HG03558 (cell line): ENCODE data around the gene PTPN7.

Experiments
- ATAC-seq: cut with Tn5 transposase; IDR thresholded peaks from one replicate; pipeline ENCODE4 v1.9.1; 2021; ENCODE audit warnings: moderate number of reproducible peaks; ENCODE audit not compliant: unreplicated experiment; ENCODE audit errors: extremely low read depth

Gene PTPN7

DNA sequence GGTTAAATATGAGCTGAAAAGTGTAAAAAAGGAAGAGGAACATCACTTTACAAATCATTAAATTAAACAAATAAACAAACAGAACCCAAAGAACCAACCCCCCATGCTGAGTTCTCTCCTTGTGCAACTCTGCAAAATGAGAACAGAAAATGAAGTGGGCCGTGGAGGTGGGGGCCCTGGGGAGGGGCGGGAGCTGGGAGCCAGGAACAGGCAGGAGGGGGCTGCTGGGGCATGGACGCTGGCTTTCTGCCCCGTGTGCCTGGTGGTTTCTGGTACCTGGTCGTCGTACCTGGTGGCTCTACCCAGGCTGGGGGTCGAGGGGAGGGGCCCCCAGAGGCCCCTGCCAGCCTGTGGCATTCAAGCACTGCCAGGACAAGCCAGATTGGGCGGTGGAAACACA, 26.9 kb downstream of the PTPN7 start:
- no peak for ATAC-seq

DNA sequence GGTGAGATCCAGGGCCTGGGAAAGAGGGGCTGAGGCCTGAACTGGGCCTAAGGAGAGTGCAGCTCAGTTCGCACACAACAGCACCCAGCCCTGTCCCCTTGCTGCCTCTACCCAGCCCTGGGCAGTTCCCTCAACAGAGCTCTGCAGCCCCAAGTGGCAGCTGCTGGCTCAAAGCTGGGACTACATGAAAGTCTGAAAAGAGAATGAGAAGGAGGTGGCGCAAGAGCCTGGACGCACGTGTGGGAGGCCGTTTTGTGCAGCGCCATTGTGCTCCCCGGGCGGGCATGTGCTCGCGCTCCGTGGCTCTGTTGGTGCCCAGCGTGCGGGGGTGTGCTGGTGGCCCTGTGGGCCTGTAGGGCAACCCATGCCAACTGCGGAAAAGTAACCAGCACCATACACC, 27.4 kb downstream of the PTPN7 start:
- ATAC-seq, result no peak

DNA sequence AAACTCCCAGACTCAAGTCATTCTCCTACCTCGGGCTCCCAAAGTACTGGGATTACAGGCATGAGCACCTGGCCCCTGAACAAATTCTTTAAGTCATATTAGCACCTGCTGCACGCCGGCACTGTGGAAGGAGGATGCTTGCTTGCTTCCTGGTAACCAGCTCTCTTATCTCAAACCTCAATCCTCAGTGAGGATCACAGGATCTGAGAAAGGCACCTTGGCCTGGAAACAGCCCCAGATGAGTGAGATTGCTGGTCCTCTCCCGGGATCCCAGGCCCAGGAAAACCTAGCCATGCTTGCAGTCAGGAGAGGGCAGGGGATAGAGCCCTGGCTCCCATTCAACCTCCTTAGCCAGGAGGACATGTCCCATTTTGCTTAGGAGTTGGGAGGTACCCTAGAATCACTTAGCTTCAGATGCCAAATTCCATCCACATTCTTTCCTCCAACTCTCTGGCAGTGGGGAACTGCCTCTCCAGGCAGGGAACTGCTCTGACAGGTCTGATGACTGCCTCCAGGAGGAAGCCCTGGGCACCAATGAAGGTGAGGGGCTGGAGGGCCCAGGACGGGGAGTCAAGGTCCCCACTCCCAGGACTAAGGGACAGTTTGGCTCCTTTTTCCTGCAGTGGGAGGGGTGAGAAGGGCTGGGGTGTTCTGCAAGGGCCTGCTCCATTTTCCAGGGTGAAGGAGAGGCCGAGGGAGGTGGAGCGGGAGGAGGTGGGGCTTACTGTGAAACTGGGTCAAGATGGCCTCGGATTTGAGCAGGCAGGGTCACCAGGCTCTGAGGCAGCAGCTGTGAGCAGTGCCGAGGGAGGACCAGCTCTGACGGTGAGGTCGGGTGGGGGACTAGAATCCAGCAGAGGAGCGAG, 28.2 kb downstream of the PTPN7 start:
- no peak for ATAC-seq

DNA sequence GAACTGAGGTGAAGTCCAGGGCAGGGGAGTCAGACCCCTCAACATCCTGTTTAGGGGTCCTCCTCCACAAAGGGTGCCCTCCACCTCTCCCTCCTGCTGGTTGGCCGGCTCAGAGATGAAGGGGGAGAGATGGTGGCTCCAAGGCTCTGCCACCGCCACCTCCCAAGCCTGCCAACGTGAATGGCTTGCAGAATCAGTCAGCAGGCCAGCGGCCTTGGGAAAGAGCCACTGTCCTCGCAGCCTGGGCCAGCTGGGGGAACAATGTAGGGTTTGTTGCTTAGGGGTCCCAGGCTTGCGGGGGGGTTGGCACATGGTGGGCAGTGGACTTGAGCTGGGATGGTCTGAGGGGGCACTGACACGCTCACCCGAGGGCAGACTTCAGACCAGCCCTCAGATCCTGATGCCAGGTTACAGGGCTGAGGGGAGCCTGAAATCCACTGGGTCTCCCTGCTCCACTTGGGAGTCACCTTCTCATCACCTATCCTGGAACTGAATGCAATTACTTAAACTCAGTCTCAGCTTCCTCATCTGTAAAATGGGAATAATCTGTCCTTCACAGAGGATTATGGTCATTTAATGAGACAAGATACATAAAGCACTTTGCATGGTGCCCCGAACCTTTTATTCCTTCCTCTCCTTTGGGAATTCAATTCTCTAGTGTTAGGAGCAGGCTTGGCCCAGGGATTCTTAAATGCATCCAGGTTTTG, 29.4 kb downstream of the PTPN7 start:
- no peak for ATAC-seq

DNA sequence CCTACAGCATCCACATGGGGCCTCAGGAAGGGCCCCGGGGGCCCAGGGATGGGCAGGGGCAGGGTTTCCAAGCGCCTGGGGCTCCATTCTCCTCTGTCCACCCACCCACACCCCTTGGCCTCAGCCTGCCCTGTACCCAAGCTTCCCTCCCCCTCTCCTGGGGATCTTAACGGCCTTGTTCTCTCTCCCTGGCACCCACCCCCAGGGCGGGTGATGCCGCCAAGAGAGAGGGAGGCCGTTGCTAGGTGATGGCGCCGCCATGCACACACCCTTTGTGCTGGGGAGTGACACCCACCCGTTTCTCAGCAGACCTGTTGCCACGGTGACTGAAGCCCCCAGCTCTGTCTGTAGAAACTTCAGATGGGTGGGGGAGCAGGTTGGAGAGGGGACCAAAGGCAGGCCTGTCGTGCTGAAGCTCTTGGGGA, 30.1 kb downstream of the PTPN7 start:
- ATAC-seq, result no peak

DNA sequence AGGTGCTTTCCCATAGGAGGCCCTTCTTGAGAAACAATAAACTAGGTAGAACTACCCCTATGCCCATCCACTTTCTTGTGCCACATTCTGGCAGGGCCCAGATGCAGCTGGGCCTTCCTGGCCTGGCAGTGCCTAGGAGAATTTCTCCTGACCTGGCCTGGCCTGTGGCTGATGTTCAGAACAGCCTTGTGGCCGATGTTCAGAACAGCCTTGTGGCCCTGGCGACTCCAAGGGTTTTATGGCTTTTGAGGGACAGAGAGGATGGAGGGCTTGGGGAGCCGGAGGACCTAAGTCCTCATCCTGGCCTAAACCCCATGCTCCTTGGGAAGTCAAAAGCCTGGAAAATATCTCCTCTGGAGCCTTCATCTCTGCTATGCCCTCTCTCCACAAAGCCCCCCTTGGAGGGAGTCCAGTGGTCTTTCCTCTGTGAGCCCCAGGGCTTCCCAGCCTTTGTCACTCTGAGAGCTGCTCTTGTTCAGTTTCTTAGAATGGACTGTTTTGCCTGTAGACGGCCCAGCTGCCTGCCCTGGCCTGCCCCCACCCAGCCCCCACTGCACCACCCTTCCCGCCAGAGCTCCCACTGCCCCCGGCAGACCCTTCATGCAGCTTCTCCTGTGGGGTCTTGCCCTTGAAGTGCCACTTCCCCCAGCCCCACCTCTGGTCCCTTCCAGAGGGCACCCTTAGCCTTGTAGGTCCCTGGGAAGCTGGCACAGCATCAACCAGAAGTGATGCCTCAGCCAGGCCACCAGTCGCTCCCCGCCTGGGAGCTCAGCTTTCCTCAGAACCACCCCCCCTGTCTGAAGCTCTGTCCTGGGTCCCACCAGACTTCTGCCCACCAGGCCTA, 30.7 kb downstream of the PTPN7 start:
- ATAC-seq, result no peak

DNA sequence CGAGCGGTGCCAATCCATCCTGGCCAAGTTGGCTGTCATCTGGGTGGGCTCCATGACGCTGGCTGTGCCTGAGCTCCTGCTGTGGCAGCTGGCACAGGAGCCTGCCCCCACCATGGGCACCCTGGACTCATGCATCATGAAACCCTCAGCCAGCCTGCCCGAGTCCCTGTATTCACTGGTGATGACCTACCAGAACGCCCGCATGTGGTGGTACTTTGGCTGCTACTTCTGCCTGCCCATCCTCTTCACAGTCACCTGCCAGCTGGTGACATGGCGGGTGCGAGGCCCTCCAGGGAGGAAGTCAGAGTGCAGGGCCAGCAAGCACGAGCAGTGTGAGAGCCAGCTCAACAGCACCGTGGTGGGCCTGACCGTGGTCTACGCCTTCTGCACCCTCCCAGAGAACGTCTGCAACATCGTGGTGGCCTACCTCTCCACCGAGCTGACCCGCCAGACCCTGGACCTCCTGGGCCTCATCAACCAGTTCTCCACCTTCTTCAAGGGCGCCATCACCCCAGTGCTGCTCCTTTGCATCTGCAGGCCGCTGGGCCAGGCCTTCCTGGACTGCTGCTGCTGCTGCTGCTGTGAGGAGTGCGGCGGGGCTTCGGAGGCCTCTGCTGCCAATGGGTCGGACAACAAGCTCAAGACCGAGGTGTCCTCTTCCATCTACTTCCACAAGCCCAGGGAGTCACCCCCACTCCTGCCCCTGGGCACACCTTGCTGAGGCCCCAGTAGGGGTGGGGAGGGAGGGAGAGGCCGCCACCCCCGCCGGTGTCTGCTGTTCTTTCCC, 32.4 kb downstream of the PTPN7 start:
- ATAC-seq, result no peak

DNA sequence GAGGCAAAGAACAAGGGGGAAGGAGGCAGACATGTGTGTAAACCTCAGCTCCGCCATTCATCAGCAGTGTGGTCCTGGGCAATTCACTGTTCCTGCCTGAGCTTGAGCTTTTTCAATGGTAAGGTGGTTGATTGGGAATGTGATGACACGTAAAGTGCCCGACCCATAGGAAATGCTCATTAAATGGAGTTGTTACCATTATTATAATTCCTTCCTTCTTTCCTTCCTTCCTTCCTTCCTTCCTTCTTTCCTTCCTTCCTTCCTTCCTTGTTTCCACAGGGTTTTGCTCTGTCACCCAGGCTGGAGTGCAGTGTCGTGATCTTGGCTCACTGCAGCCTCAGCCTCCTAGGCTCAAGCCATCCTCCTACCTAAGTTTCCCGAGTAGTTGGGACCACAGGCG, 33.3 kb downstream of the PTPN7 start:
- ATAC-seq, result no peak

DNA sequence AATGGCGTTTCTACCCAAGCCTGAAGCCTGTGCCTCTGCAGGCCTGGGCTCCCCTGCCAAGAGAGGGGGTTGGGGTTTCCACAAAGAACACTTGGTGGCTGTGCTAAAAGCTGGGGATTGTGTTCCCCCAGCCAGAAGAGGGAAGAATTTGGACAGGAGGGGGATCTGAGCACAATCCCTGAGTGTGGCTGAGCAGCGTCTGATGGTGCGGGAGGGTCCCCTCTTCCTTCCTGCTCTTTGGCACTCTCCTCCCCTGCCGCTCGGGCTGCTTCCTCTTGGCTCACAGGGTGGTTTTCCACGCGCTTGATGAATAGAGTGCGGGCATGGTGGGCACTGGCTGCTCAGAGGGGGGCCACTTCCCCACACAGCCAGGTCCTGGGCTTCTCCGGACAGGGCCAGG, 34.0 kb downstream of the PTPN7 start:
- no peak for ATAC-seq

DNA sequence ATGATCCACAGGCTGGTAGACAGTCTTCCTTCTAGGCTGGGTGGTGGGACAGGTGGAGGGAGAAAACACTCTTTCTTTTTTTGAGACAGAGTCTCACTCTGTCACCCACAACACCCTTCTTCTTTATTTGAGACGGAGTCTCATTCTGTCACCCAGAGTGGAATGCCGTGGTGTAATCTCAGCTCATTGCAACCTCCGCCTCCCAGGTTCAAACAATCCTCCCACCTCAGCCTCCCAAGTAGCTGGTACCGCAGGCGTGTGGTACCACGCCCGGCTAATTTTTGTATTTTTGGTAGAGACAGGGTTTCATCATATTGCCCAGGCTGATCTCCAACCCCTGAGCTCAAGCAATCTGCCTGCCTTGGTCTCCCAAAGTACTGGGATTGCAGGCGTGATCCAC, 34.8 kb downstream of the PTPN7 start:
- no peak for ATAC-seq

DNA sequence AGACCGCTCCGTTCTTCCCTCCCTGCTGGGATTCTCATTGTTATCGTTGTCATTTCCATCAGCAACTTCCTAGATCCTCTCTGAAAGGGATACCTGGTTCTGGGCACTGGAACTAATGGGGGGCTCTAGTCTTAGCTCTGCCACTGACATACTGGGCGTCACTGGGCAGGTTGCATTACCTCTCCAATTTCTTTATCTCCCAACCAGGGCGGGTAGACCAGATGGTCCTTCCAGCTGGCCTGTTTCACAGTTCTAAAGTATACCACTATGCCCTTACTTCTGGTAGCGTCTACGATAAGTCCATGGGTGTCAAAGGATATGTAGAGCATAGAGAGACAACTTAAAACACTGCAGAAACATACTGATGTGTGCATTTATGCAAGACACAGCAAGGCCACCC, 36.3 kb downstream of the PTPN7 start:
- no peak for ATAC-seq

DNA sequence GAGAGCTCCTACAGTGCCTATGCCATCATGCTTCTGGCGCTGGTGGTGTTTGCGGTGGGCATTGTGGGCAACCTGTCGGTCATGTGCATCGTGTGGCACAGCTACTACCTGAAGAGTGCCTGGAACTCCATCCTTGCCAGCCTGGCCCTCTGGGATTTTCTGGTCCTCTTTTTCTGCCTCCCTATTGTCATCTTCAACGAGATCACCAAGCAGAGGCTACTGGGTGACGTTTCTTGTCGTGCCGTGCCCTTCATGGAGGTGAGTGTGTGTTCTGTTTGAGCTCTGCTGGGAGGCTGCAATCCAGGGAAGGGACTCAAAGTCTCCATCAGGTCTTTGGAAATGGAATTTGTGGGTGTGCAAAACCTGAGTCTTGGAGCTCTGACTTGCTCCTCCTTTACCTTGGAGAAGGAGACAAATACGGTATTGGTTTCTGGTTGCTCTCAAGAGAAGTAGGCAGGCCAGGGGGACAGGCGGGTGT, 37.0 kb downstream of the PTPN7 start:
- no peak for ATAC-seq

DNA sequence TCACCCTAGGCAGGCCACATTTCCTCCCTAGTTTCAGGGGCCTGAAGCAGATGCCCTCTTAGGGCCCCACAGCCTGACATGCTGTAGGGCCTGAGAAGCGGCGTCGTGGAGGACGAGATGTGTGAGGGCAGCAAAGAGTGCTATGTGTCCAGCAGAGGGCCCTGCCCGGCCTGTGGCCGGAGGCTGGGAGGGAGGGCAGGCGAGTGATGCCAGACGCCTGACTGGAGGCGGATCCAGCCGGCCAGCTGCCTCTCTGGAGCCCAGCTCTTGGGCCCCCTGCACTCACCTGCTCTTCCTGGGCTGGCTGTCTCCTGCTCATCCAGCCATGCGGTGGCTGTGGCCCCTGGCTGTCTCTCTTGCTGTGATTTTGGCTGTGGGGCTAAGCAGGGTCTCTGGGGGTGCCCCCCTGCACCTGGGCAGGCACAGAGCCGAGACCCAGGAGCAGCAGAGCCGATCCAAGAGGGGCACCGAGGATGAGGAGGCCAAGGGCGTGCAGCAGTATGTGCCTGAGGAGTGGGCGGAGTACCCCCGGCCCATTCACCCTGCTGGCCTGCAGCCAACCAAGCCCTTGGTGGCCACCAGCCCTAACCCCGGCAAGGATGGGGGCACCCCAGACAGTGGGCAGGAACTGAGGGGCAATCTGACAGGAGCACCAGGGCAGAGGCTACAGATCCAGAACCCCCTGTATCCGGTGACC, 37.6 kb downstream of the PTPN7 start, which contains the start of gene GPR37L1:
Gene GPR37L1 (plus strand): TSS at position 279 of the 697 bp plus-strand sequence. CDS start 47 bp downstream, at position 326.
- ATAC-seq, result no peak

DNA sequence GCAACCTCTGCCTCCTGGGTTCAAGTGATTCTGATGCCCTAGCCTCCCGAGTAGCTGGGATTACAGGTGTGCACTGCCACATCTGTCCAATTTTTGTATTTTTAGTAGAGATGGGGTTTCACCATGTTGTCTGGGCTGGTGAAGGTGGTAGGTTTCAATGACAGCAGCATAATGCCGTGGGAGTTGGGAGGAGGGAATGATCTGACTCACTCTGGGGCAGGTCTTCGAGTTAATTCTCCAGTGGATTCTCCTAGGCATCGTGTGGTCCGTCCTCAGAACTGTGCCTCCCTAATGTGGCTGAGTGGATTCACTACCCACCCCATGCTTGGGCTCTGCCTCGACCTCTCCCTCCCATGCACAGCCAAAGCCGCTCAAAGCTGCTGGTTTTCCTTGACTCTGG, 39.4 kb downstream of the PTPN7 start:
- no peak for ATAC-seq

DNA sequence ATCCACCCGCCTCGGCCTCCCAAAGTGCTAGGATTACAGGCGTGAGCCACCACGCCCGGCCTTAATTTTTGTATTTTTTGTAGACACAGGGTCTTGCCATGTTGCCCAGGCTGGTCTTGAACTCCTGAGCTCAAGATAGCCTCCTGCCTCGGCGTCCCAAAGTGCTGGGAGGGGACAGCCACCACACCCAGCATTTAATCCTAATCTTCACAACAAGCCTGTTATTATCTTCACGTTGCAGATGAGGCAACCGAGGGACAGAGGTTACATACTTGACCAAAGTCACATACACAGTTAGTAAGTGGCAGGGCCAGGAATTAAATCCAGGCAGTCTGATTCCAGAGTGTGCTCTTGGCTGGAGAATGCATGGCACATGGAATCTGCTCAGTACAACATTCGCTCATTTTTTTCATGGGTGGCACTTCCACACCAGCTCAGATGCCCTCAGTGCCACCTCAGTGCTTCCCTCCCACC, 42.5 kb downstream of the PTPN7 start:
- no peak for ATAC-seq

DNA sequence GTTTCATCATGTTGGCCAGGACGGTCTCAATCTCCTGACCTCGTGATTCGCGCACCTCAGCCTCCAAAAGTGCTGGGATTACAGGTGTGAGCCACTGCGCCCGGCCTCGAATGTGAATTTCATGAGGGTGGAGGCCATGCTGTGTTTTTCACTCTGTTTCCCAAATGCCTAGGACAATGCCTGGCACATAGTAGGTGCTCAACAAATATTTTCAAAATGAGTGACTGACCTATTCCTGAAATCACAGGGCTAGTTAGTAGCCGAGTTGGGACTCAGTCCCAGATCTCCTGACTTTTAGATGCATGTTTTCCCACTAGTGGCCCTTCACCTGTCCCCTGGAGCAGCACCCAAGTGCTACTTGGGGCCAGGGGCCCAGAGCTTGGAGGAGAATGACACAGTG, 44.1 kb downstream of the PTPN7 start:
- no peak for ATAC-seq

DNA sequence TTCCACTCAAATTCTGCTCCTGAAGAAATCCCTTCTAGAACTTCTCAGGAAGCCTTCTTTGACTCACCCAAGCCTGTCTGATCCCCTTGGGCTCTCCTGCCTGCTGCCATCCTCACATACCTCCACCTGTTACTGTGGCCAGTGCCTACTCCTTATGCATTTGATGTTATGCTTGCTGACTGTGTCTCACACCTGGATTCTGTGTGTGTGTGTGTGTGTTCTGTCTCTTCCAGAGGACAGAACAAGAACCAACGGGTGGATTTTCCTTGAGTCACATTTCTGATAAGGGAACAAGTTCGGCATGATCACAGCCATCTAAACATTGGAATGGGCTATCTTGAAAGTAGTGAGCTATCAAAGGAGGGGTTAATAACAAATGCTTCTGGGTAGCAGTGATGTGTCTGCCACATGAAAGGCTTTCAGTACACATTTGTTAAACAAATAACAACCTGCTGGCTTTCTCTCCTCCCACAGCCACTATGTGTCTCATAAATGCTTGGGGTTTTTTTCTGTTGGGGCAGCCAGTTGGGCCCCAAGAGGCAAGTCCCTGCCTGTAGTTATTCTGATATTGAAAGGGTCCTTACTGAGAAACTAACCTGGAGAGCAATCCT, 46.6 kb downstream of the PTPN7 start:
- no peak for ATAC-seq

DNA sequence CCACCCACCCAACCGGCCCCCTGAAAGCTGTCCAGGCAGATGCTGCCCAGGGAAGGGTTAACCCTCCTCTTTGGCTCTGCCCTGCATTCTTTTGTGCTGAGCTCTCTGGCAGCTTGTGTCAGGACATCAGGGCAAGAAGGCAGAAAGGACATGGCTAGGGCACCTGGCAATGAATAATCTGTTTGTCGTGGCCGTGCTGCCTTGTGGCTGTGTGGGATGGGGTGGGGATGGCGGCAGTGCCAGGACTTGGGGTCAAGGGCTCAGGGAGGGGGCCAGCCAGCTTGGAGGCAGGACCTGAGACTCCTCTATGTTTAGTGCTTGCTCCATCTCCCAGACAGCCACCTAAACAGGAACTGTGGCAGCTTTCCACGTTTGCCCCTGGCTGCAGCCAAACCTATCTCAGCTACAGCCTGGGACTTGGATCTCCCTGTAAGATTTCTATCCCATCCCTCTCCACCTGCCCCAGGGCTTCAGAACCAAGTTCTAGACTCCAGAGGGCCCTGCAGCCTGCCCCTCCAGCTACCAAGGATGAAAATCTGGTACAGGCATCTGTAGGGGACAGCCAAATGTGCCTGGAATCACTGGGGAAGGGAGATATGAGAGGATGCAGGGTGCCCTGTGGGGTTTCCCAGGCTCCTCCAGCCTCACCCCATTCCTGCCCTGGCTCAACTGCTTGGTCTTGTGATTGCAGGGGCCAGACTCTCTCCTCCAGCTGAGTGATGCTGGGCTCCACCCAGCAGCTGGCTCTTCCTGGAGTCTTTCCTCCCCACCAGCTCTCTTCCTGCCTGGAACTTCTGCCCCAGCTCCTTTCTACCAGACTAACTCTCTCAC, 47.3 kb downstream of the PTPN7 start:
- ATAC-seq, result no peak
